ENCODE data around the gene HLA-DPB1.
"Not testable (repeated sequence)": the region's sequence is repeated elsewhere in the genome, so short reads cannot be mapped to it uniquely, and the experiment has no call there.

Gene HLA-DPB1

GRCh38 chr6:33071569-33071968 is 4.2 kb upstream of the HLA-DPB1 start:
- DNase-seq (ENCODE audit: low read depth) = no peak

GRCh38 chr6:33072508-33073100 is 3.2 kb upstream of the HLA-DPB1 start:
- DNase-seq (ENCODE audit: low read depth) = no peak

GRCh38 chr6:33073431-33073871 is 2.3 kb upstream of the HLA-DPB1 start, which contains the start of gene HLA-DPA1:
TSS of gene HLA-DPA1 (minus strand) at chr6:33073649.
- DNase-seq (ENCODE audit: low read depth) = no peak

GRCh38 chr6:33075208-33075567 is 602 bp upstream of the HLA-DPB1 start:
- no peak for DNase-seq (ENCODE audit: low read depth)

- no peak for DNase-seq (ENCODE audit: low read depth)
These were observed 680 bp downstream of the HLA-DPB1 start for GRCh38 chr6:33076406-33076934.

GRCh38 chr6:33077908-33078307 is 2.1 kb downstream of the HLA-DPB1 start:
- no peak for DNase-seq (ENCODE audit: low read depth)

GRCh38 chr6:33078442-33078841 is 2.7 kb downstream of the HLA-DPB1 start:
- no peak for DNase-seq (ENCODE audit: low read depth)

- no peak for DNase-seq (ENCODE audit: low read depth)
These were observed 3.2 kb downstream of the HLA-DPB1 start for GRCh38 chr6:33078919-33079521.

GRCh38 chr6:33079580-33079979 is 3.8 kb downstream of the HLA-DPB1 start:
- DNase-seq (ENCODE audit: low read depth) = no peak

GRCh38 chr6:33080127-33081089 is 4.6 kb downstream of the HLA-DPB1 start:
- DNase-seq (ENCODE audit: low read depth) = peak; percentile 67

- no peak for DNase-seq (ENCODE audit: low read depth)
These were observed 5.5 kb downstream of the HLA-DPB1 start for GRCh38 chr6:33081098-33081824.

- peak; percentile 30 for DNase-seq (ENCODE audit: low read depth)
These were observed 6.9 kb downstream of the HLA-DPB1 start for GRCh38 chr6:33082702-33083101.

- DNase-seq (ENCODE audit: low read depth) = no peak
These were observed 9.8 kb downstream of the HLA-DPB1 start for GRCh38 chr6:33085627-33086026.

GRCh38 chr6:33088258-33088930 is 12.6 kb downstream of the HLA-DPB1 start:
- no peak for DNase-seq (ENCODE audit: low read depth)

- DNase-seq (ENCODE audit: low read depth) = no peak
These were observed 13.3 kb downstream of the HLA-DPB1 start for GRCh38 chr6:33088931-33089620.

- DNase-seq (ENCODE audit: low read depth) = no peak
These were observed 16.2 kb downstream of the HLA-DPB1 start for GRCh38 chr6:33091957-33092356.

GRCh38 chr6:33092385-33092784 is 16.6 kb downstream of the HLA-DPB1 start:
- no peak for DNase-seq (ENCODE audit: low read depth)

- DNase-seq (ENCODE audit: low read depth) = no peak
These were observed 18.1 kb downstream of the HLA-DPB1 start for GRCh38 chr6:33093855-33094254.

GRCh38 chr6:33095681-33096080 is 19.9 kb downstream of the HLA-DPB1 start:
- DNase-seq (ENCODE audit: low read depth) = no peak

GRCh38 chr6:33101121-33101737 is 25.4 kb downstream of the HLA-DPB1 start:
- not testable (repeated sequence) for DNase-seq (ENCODE audit: low read depth)
